NOMO-1 (cell line): ENCODE results near the gene MTFR1L.

Experiments used
- DNase-seq, 2 experiments: peaks; one replicate each; lab custom pipeline; 2025; ENCODE audit not compliant: unreplicated experiment in 2 of 2; lab: John Stamatoyannopoulos, UW

Gene MTFR1L

GRCh38 chr1:25787760-25788166 is 32.0 kb upstream of the MTFR1L start:
- DNase-seq, result no peak

- DNase-seq, result no peak
These were observed 29.3 kb upstream of the MTFR1L start for GRCh38 chr1:25790472-25790871.

GRCh38 chr1:25792115-25792514 is 27.6 kb upstream of the MTFR1L start:
- DNase-seq, result no peak

- no peak for DNase-seq
These were observed 26.1 kb upstream of the MTFR1L start for GRCh38 chr1:25793585-25794170.

- no peak for DNase-seq
These were observed 25.4 kb upstream of the MTFR1L start for GRCh38 chr1:25794325-25794724.

GRCh38 chr1:25795211-25795610 is 24.5 kb upstream of the MTFR1L start:
- DNase-seq, result no peak

GRCh38 chr1:25795946-25796810 is 23.6 kb upstream of the MTFR1L start:
- peak in 1 of 2 experiments; percentile 39 for DNase-seq

GRCh38 chr1:25796811-25797458 is 22.8 kb upstream of the MTFR1L start:
- peak; percentile 75 to 76 for DNase-seq

GRCh38 chr1:25797939-25798338 is 21.8 kb upstream of the MTFR1L start:
- DNase-seq, result no peak

GRCh38 chr1:25798666-25799351 is 20.9 kb upstream of the MTFR1L start:
- DNase-seq, result no peak

GRCh38 chr1:25799352-25799934 is 20.3 kb upstream of the MTFR1L start:
- no peak for DNase-seq

- peak; percentile 19 to 32 for DNase-seq
These were observed 19.6 kb upstream of the MTFR1L start, which contains the start of gene SELENON for GRCh38 chr1:25799935-25800702. Gene SELENON (plus strand): TSS chr1:25800193. CDS start chr1:25800231, 38 bp downstream.

- DNase-seq, result no peak
These were observed 18.9 kb upstream of the MTFR1L start for GRCh38 chr1:25800703-25801377.

GRCh38 chr1:25802915-25803314 is 16.8 kb upstream of the MTFR1L start:
- DNase-seq, result no peak

- no peak for DNase-seq
These were observed 16.4 kb upstream of the MTFR1L start for GRCh38 chr1:25803368-25803767.

- DNase-seq, result no peak
These were observed 15.3 kb upstream of the MTFR1L start for GRCh38 chr1:25804244-25804963.

- DNase-seq, result no peak
These were observed 14.5 kb upstream of the MTFR1L start for GRCh38 chr1:25804964-25805862.

- DNase-seq, result no peak
These were observed 13.9 kb upstream of the MTFR1L start for GRCh38 chr1:25805863-25806225.
